Cardiac muscle cell (in vitro differentiated cells and primary cell): ENCODE results near the gene MUCL3. TPM values are rescaled to one million over a fixed set of nuclear protein-coding genes. Genes with fewer than 3 reads are reported as not detected.
A peak's percentile ranks its signal among the peaks of the same experiment; 100 is the strongest.
"Not testable (repeated sequence)": the region's sequence is repeated elsewhere in the genome, so short reads cannot be mapped to it uniquely, and the experiment has no call there.

Source experiments
- DNase-seq, 2 donors: peaks; one replicate each; pipeline versions ENCODE4 v3.0.0 to v3.0.0-alpha.2; 2010 to 2017; ENCODE audit warnings: low read depth in 1 of 2, low spot score in 1 of 2
- H3K27ac ChIP-seq: fragments of 200-600 bp; sonication (generic); 2 replicates; pipeline ENCODE4 v1.5.1; 2016
- H3K27me3 ChIP-seq: fragments of 200-600 bp; sonication (generic); 2 replicates; pipeline ENCODE4 v1.6.0; 2016; ENCODE audit warnings: control low read depth
- H3K36me3 ChIP-seq: fragments of 200-600 bp; sonication (generic); 2 replicates; pipeline ENCODE4 v1.5.1; 2016; ENCODE audit warnings: control low read depth
- H3K4me1 ChIP-seq: fragments of 200-600 bp; sonication (generic); 2 replicates; pipeline ENCODE4 v1.8.1; 2017; ENCODE audit warnings: low read depth, mild to moderate bottlenecking, mixed run types
- H3K4me3 ChIP-seq: fragments of 200-600 bp; sonication (generic); 2 replicates; pipeline ENCODE4 v1.5.1; 2016; ENCODE audit warnings: mild to moderate bottlenecking
- H3K9me3 ChIP-seq: fragments of 200-600 bp; sonication (generic); 2 replicates; pipeline ENCODE4 v1.5.1; 2017; ENCODE audit warnings: low read depth, mild to moderate bottlenecking, control low read depth
- polyA plus RNA-seq: library from polyadenylated mRNA; unstranded; fragments of >200 nt; fragmentation: Nextera tagmentation; extraction: Ambion mirVana; gene quantifications from 2 replicates; pipeline ENCODE4 v1.2.1, GENCODE V29; 2016
- total RNA-seq: library from RNA; depleted of rRNA; stranded (reverse); fragments of >200 nt; gene quantifications from 2 replicates; pipeline ENCODE4 v1.2.3, GENCODE V29; 2016
- TF ChIP-seq, protein P1 (sequence below): IDR thresholded peaks from 2 replicates; pipeline ENCODE4 v1.5.1; 2012; ENCODE audit warnings: low read depth, mild to moderate bottlenecking, low read length

MUCL3 gene
- total and polyA plus RNA-seq, 2 experiments from 2014 or later, result not detected

DNA sequence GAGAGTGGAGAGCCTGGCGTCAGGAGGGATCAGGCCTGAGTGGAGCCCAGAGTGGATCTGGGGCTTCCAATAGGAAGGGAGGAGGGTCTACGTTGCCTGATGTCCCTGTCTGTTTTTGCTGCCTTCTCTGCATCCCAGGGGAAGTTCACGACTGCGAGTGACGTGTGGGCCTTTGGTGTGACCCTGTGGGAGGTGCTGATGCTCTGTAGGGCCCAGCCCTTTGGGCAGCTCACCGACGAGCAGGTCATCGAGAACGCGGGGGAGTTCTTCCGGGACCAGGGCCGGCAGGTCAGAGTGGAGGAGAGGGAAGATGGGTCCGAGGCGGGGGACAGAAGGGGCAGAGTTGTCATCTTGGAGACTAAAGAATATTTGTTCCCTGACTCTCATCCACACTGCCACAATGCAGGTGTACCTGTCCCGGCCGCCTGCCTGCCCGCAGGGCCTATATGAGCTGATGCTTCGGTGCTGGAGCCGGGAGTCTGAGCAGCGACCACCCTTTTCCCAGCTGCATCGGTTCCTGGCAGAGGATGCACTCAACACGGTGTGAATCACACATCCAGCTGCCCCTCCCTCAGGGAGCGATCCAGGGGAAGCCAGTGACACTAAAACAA is 41.9 kb upstream of the MUCL3 start:
- no peaks in the 10 kb centered on the region for H3K4me1 ChIP-seq
- no peak overlapping the region for H3K27ac ChIP-seq
- H3K27me3 ChIP-seq, result no peaks in the 10 kb centered on the region
- H3K4me3 ChIP-seq, result no peak overlapping the region
- H3K9me3 ChIP-seq, result no peaks in the 10 kb centered on the region
- peaks cover 21% of the 10 kb centered on the region for H3K36me3 ChIP-seq
- TF ChIP-seq, protein P1, sequence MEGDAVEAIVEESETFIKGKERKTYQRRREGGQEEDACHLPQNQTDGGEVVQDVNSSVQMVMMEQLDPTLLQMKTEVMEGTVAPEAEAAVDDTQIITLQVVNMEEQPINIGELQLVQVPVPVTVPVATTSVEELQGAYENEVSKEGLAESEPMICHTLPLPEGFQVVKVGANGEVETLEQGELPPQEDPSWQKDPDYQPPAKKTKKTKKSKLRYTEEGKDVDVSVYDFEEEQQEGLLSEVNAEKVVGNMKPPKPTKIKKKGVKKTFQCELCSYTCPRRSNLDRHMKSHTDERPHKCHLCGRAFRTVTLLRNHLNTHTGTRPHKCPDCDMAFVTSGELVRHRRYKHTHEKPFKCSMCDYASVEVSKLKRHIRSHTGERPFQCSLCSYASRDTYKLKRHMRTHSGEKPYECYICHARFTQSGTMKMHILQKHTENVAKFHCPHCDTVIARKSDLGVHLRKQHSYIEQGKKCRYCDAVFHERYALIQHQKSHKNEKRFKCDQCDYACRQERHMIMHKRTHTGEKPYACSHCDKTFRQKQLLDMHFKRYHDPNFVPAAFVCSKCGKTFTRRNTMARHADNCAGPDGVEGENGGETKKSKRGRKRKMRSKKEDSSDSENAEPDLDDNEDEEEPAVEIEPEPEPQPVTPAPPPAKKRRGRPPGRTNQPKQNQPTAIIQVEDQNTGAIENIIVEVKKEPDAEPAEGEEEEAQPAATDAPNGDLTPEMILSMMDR, result no peak
- DNase-seq, result no peak

DNA sequence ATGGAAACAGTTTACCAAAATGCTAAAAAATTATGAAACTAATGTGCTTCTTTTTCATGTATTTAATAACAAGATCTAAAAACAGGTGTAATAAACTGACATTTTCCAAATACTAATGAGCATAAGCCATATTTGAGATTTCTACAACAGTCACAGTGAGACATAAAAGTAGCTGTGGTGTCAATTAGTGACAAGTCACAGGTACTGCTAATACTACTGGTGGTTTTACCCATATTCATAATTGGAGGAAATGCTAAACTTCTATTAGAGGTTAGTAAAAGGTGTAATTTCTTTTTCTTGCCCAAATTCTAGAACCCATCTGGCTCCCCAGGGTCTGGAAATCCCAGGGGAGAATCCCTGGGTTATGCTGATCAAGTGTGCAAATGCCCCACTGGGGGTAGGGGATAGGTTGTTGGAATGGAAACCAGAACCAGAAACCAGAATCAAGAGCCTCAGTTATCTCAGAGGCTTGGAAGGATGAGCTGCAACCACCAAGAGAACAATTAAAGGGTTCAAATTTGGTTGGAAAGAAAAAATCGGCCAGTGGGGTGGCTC is 39.8 kb upstream of the MUCL3 start:
- H3K4me1 ChIP-seq, result no peaks in the 10 kb centered on the region
- no peaks in the 10 kb centered on the region for H3K9me3 ChIP-seq
- H3K27me3 ChIP-seq, result no peaks in the 10 kb centered on the region
- TF ChIP-seq, protein P1, result no peak
- DNase-seq, result no peak
- H3K36me3 ChIP-seq, result peaks cover 16% of the 10 kb centered on the region
- no peak overlapping the region for H3K4me3 ChIP-seq
- no peak overlapping the region for H3K27ac ChIP-seq

DNA sequence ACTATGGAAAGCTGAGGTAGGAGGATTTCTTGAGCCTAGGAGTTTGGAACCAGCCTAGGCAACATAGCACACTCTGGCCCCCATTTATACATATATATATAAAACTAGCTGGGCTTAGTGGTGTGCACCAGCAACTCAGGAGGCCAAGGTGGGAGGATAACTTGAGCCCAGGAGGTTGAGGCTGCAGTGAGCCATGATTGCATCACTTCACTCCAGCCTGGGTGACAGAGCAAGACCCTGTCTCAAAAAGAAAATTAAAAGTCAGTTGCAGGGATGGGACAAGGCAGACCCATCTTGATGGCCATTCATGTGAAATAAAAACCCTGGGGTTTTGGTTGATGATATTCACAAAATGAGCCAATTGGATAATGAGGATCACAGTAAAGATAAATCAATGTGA is 39.3 kb upstream of the MUCL3 start:
- Histone ChIP-seq H3K27me3 (no peaks in the 10 kb centered on the region), H3K4me3 (no peak overlapping the region), H3K36me3 (peaks cover 16% of the 10 kb centered on the region), H3K27ac (no peak overlapping the region), H3K4me1 (no peaks in the 10 kb centered on the region), H3K9me3 (no peaks in the 10 kb centered on the region)
- TF ChIP-seq, protein P1, result no peak
- no peak for DNase-seq

DNA sequence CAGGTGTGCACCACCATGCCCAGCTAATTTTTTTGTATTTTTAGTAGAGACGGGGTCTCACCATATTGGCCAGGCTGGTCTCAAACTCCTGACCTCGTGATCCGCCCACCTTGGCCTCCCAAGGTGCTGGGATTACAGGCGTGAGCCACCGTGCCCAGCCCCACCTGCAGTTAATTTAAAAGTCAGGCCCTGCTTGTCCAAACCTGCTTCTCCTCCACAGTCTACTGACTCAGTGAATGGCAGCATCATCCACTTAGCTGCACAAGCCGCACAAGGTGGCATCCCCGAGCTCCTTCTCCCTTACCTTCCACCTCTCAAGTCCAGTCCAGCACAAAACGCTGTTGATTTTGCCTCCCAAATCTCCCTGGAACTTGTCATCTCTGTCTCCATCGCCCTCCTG is 38.6 kb upstream of the MUCL3 start:
- H3K4me3 ChIP-seq, H3K4me1 ChIP-seq, H3K27ac ChIP-seq, DNase-seq, H3K27me3 ChIP-seq, H3K9me3 ChIP-seq: not testable (repeated sequence)
- peaks cover 16% of the 10 kb centered on the region for H3K36me3 ChIP-seq

DNA sequence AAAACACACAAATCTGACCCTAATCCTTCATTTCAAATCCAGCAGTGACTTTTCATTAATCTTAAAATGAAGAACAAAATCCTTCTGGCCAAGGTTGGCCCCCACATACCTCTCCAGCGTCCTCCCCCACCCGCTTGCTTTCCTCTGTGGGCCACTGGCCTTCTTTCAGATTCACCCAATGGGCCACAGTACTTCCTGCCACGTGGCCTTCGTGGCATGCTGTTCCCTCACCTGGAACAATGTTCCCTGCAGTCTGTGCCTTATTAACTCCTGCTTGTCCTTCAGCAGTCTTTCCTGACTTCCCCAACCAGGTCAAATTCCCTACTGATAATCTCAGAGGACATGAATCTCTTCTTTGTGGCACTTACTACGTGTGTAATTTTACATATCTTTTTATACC is 38.1 kb upstream of the MUCL3 start:
- H3K36me3 ChIP-seq, result peaks cover 12% of the 10 kb centered on the region
- no peaks in the 10 kb centered on the region for H3K4me1 ChIP-seq
- H3K27ac ChIP-seq, result no peak overlapping the region
- H3K4me3 ChIP-seq, result no peak overlapping the region
- H3K9me3 ChIP-seq, result no peaks in the 10 kb centered on the region
- TF ChIP-seq, protein P1, result no peak
- no peak for DNase-seq
- H3K27me3 ChIP-seq, result no peaks in the 10 kb centered on the region

DNA sequence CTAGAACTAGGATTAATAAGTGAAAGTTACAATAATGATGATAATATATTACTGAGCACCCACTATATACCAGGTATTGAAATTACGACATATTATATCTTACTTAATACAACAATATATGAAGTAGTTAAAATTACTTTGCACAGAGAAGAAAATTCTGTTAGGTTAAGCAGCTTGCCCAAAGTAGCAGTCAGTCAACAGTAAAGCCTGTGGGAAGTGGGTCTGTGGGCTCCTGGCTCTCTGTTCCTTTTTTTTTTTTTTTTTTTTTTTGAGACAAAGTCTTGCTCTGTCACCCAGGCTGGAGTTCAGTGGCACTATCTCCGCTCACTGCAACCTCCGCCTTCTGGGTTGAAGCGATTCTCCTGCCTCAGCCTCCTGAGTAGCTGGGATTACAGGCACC is 37.5 kb upstream of the MUCL3 start:
- TF ChIP-seq, protein P1, result no peak
- no peaks in the 10 kb centered on the region for H3K9me3 ChIP-seq
- H3K4me3 ChIP-seq, result no peak overlapping the region
- no peak overlapping the region for H3K27ac ChIP-seq
- peaks cover 7% of the 10 kb centered on the region for H3K36me3 ChIP-seq
- no peak for DNase-seq
- H3K4me1 ChIP-seq, result no peaks in the 10 kb centered on the region
- H3K27me3 ChIP-seq, result no peaks in the 10 kb centered on the region

DNA sequence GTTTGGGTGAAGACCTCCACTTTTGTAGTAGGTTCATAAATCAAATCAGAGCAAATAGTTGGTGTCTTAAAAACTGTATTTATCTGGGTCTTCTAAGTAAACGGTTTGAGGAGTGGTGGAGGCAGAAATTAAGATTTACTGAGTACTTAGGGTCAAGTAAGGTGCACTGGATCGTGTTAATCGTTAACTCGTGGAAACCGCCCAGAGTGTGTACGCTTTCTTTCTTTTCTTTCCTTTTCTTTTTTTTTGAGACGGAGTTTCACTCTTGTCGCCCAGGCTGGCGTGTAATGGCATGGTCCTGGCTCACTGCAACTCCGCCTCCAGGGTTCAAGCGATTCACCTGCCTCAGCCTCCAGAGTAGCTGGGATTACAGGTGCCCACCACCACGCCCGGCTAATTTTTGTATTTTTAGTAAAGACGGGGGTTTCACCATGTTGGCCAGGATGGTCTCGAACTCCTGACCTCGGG is 33.4 kb upstream of the MUCL3 start:
- H3K4me3 ChIP-seq, result peak overlapping the region; percentile 98
- H3K4me1 ChIP-seq, H3K36me3 ChIP-seq, H3K27ac ChIP-seq, H3K27me3 ChIP-seq, DNase-seq, H3K9me3 ChIP-seq: not testable (repeated sequence)
